HG02588 (cell line): Measurements from ENCODE around the gene LINC01488.

ENCODE experiments used
- ATAC-seq: cut with Tn5 transposase; IDR thresholded peaks from one replicate; pipeline ENCODE4 v1.9.1; 2021; ENCODE audit warnings: mild to moderate bottlenecking, moderate library complexity; ENCODE audit not compliant: unreplicated experiment

The LINC01488 gene

GRCh38 chr11:69541501-69542313 lies 60.2 kb downstream of the LINC01488 start:
- ATAC-seq, result no peak

DNA sequence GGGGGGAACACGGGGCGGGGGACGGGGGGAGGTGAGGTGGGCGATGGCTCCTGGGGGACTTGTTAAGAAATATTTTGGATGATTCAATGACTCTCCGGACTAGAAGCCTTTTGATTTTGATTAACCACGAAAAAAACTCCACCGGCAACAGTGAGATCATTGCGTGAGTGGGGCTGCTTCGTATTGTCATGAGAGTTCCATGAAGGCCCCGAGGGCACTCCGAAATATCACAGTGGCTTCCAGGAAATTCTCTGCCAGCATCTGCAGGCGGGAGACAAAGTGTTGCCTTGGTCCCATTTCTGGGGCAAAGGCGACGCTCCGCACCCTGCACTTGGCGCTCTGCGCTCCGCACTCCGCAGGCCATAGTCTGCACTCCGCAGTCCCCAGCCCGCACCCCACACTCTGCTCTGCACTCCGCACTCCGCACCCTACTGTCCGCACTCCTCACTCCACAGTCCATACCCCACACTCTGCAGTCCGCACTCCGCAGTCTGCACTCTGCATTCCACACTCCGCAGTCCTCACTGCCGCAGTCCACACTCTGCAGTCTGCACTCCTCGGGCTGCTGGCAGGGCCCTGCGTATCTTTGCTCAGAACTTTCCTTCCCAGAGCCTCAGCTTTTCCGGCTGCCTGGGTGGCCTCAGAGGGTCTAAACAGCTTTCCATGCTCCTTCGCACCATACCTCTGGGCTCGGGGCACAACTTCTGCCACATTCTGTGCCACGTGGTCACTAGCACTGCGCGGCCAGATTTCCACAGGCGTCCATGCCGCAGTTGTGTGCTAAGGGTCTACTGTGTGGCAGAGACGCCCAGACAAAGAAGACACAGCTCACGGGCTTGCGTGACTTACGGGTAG lies 61.1 kb downstream of the LINC01488 start:
- no peak for ATAC-seq
